Natural killer cell treated with Interleukin-12 subunit alpha and Interleukin-12 subunit beta and Interleukin-15 and Interleukin-18, amount 100 ng/mL, for 72 hours (primary cell): Measurements from ENCODE around the gene GUCA2B. TPM values are rescaled to one million over a fixed set of nuclear protein-coding genes. Genes with fewer than 3 reads are reported as not detected.

Experiments used
- ATAC-seq, 2 donors: fragments of 150-1000 bp; cut with Tn5 transposase in 1 of 2; sonication (Bioruptor Pico), chemical (Tn5 transposase) in 1 of 2; 2 replicates each; pipeline ENCODE4 v1.10.0; 2021
- DNase-seq: peaks from one replicate; pipeline ENCODE4 v3.0.0; 2022; ENCODE audit warnings: low spot score
- H3K27ac Mint-ChIP-seq, 2 donors: 1 replicate in 1 of 2; 2 replicates in 1 of 2; pipeline ENCODE4 v1.8.0; 2022; ENCODE audit warnings: mixed read lengths in 2 of 2, mild to moderate bottlenecking in 1 of 2, moderate library complexity in 1 of 2
- H3K27me3 Mint-ChIP-seq, 2 donors: 1 replicate in 1 of 2; 2 replicates in 1 of 2; pipeline ENCODE4 v1.8.0; 2022; ENCODE audit warnings: mixed read lengths in 2 of 2
- H3K36me3 Mint-ChIP-seq: one replicate; pipeline ENCODE4 v1.8.0; 2022; ENCODE audit warnings: mixed read lengths
- H3K4me1 Mint-ChIP-seq, 2 donors: 1 replicate in 1 of 2; 2 replicates in 1 of 2; pipeline ENCODE4 v1.8.0; 2022; ENCODE audit warnings: low read depth in 2 of 2, mixed read lengths in 2 of 2, mild to moderate bottlenecking in 1 of 2
- H3K4me3 Mint-ChIP-seq: one replicate; pipeline ENCODE4 v1.8.0; 2022; ENCODE audit warnings: mixed read lengths
- H3K9me3 Mint-ChIP-seq: 2 replicates; pipeline ENCODE4 v1.8.0; 2022; ENCODE audit warnings: mixed read lengths
- total RNA-seq, 2 donors: library from RNA; stranded (reverse); gene quantifications; one replicate each; pipeline ENCODE4 v1.2.3, GENCODE V29; 2022

The GUCA2B gene
- total RNA-seq, 2 donors from 2014 or later = not detected

DNA sequence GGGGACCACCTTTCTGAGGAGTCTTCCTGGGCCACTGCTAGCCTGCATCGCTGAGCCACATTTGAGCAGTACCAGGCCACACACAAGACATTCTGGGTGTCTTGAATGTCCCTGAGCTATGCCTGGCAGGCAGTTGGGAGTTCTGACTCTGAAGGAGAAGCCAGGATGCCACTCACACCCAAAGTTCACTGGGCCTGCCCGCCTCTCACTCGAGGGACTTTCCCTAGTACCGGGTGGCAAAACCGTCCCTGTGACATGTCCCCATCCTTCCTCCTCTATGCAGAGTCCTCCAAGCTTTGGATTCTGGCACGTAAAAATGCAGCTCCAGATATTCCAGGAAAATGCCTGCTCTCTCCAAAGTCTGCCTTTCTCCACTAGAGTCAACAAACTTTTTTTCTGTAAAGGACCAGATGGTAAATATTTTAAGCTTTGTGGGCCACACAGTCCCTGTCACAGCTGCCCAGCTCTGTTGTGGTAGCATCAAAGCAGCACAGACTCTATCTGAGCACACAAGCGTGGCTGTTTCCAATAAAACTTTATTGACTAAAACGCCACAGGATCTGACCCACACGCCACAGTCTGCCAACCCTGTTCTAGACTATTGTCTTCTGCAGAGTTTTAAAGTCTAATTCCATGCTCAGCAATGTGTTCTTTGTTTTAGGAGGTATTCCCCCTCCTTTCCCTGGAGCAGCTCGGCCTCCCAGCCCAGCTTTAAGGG lies 19.2 kb upstream of the GUCA2B start:
- Mint-ChIP-seq H3K27me3 (peaks cover 5 to 13% of the 10 kb centered on the region in 2 donors), H3K36me3 (no peaks in the 10 kb centered on the region), H3K27ac (no peak overlapping the region), H3K9me3 (no peaks in the 10 kb centered on the region), H3K4me3 (no peak overlapping the region), H3K4me1 (no peaks in the 10 kb centered on the region)
- ATAC-seq (no peak), DNase-seq (no peak)

DNA sequence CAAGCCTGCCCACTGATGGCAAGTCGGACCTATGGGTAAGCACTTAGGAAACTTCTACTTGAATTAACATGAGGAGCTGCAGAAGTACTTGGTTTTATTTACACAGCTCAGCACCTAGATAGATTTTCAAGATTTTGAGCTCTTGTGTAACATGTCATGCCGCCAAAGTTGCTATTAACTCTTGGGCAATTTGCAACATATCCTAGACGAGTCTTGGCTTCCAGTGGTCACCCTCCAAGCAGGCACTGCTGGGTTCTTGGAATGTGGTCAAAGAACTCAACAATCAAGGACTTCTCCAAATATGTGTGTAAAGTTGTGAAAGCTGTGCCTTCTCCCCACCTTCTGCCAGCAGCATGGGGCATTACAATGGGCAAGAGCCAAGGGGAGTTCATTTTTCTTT lies 17.8 kb upstream of the GUCA2B start:
- no peaks in the 10 kb centered on the region for H3K9me3 Mint-ChIP-seq
- ATAC-seq = no peak
- H3K4me3 Mint-ChIP-seq = no peak overlapping the region
- no peak for DNase-seq
- no peaks in the 10 kb centered on the region for H3K36me3 Mint-ChIP-seq
- H3K27ac Mint-ChIP-seq = no peak overlapping the region
- no peaks in the 10 kb centered on the region for H3K4me1 Mint-ChIP-seq
- peaks cover 0 to 7% of the 10 kb centered on the region in 2 donors for H3K27me3 Mint-ChIP-seq

GRCh38 chr1:42136466-42136865 lies 16.7 kb upstream of the GUCA2B start:
- H3K4me1 Mint-ChIP-seq = no peaks in the 10 kb centered on the region
- no peaks in the 10 kb centered on the region for H3K9me3 Mint-ChIP-seq
- no peak for ATAC-seq
- no peak for DNase-seq
- no peak overlapping the region for H3K4me3 Mint-ChIP-seq
- H3K27ac Mint-ChIP-seq = peak overlapping the region in 1 of 2 donors; percentile 23
- H3K36me3 Mint-ChIP-seq = no peaks in the 10 kb centered on the region
- peaks cover 3 to 12% of the 10 kb centered on the region in 2 donors for H3K27me3 Mint-ChIP-seq

DNA sequence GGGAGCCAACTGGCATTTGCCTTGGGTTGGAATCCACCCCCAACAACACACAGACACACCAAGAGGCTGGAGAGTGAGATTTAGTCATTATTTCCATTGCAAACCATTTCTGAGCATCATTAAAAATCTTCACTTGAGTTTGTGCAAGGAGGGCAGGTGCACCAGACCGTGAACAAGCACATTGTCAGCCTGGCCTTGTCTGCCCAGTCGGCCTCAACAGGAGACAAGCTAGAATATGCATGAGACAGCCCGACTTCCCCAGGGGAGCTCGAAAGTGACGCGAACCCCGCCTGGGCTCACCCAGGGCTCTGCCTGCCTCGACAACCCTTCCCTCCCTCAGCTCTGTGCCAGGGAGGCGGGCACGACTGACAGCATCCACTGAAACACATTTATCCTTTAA lies 15.4 kb upstream of the GUCA2B start:
- H3K4me1 Mint-ChIP-seq = no peaks in the 10 kb centered on the region
- H3K9me3 Mint-ChIP-seq = no peaks in the 10 kb centered on the region
- no peak for ATAC-seq
- H3K36me3 Mint-ChIP-seq = no peaks in the 10 kb centered on the region
- no peak overlapping the region for H3K4me3 Mint-ChIP-seq
- H3K27me3 Mint-ChIP-seq = peaks cover 3 to 12% of the 10 kb centered on the region in 2 donors
- DNase-seq = no peak
- no peak overlapping the region for H3K27ac Mint-ChIP-seq

- Mint-ChIP-seq H3K36me3 (no peaks in the 10 kb centered on the region), H3K4me3 (no peak overlapping the region), H3K4me1 (peaks cover 6% of the 10 kb centered on the region in 2 donors), H3K9me3 (no peaks in the 10 kb centered on the region), H3K27me3 (peaks cover 3 to 12% of the 10 kb centered on the region in 2 donors), H3K27ac (peak overlapping the region in 1 of 2 donors; percentile 57)
- ATAC-seq (no peak), DNase-seq (no peak)
Observed at GRCh38 chr1:42138586-42138985, 14.6 kb upstream of the GUCA2B start.

- peaks cover 6 to 7% of the 10 kb centered on the region in 2 donors for H3K4me1 Mint-ChIP-seq
- no peaks in the 10 kb centered on the region for H3K9me3 Mint-ChIP-seq
- DNase-seq (no peak), ATAC-seq (no peak)
- peaks cover 3 to 12% of the 10 kb centered on the region in 2 donors for H3K27me3 Mint-ChIP-seq
- no peak overlapping the region for H3K4me3 Mint-ChIP-seq
- H3K27ac Mint-ChIP-seq = no peak overlapping the region
- no peaks in the 10 kb centered on the region for H3K36me3 Mint-ChIP-seq
Observed at GRCh38 chr1:42139444-42139843, 13.8 kb upstream of the GUCA2B start.

GRCh38 chr1:42140191-42140590 lies 13.0 kb upstream of the GUCA2B start:
- H3K4me1 Mint-ChIP-seq = peaks cover 6 to 9% of the 10 kb centered on the region in 2 donors
- no peak overlapping the region for H3K27ac Mint-ChIP-seq
- H3K9me3 Mint-ChIP-seq = no peaks in the 10 kb centered on the region
- ATAC-seq (no peak), DNase-seq (no peak)
- H3K36me3 Mint-ChIP-seq = no peaks in the 10 kb centered on the region
- no peak overlapping the region for H3K4me3 Mint-ChIP-seq
- H3K27me3 Mint-ChIP-seq = peaks cover 3 to 12% of the 10 kb centered on the region in 2 donors

DNA sequence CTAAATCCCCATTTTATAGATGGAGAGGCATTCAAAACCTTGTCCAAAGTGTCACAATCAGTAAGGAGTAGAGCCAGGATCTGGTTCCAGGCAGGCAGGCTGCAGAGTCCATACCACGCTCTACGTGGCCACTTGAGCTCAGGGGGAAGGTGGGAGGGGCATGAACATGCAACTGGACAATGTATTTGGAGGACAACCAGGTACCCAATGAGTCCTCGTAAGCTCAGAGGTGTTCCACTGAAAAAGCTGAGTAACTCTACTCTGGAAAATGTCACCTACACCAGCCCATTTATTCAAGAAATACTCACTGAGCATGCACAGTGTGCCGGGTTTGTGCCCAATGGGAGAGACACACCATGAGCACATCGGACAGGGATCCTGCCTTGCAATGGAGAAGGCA lies 11.2 kb upstream of the GUCA2B start:
- ATAC-seq = no peak
- peaks cover 6 to 12% of the 10 kb centered on the region in 2 donors for H3K4me1 Mint-ChIP-seq
- no peak for DNase-seq
- H3K36me3 Mint-ChIP-seq = no peaks in the 10 kb centered on the region
- no peak overlapping the region for H3K4me3 Mint-ChIP-seq
- peaks cover 3 to 6% of the 10 kb centered on the region in 2 donors for H3K27me3 Mint-ChIP-seq
- no peaks in the 10 kb centered on the region for H3K9me3 Mint-ChIP-seq
- peak overlapping the region in 1 of 2 donors; percentile 3 for H3K27ac Mint-ChIP-seq

GRCh38 chr1:42142894-42143675 lies 10.1 kb upstream of the GUCA2B start:
- Mint-ChIP-seq H3K27me3 (peaks cover 3 to 5% of the 10 kb centered on the region in 2 donors), H3K9me3 (no peaks in the 10 kb centered on the region), H3K36me3 (no peaks in the 10 kb centered on the region), H3K4me3 (no peak overlapping the region), H3K4me1 (peaks cover 6 to 12% of the 10 kb centered on the region in 2 donors), H3K27ac (no peak overlapping the region)
- DNase-seq = no peak
- no peak for ATAC-seq

GRCh38 chr1:42143896-42144710 lies 9.1 kb upstream of the GUCA2B start:
- peaks cover 6 to 12% of the 10 kb centered on the region in 2 donors for H3K4me1 Mint-ChIP-seq
- no peak for ATAC-seq
- peaks cover 3 to 5% of the 10 kb centered on the region in 2 donors for H3K27me3 Mint-ChIP-seq
- H3K4me3 Mint-ChIP-seq = no peak overlapping the region
- no peak overlapping the region for H3K27ac Mint-ChIP-seq
- no peaks in the 10 kb centered on the region for H3K9me3 Mint-ChIP-seq
- H3K36me3 Mint-ChIP-seq = no peaks in the 10 kb centered on the region
- DNase-seq = no peak

DNA sequence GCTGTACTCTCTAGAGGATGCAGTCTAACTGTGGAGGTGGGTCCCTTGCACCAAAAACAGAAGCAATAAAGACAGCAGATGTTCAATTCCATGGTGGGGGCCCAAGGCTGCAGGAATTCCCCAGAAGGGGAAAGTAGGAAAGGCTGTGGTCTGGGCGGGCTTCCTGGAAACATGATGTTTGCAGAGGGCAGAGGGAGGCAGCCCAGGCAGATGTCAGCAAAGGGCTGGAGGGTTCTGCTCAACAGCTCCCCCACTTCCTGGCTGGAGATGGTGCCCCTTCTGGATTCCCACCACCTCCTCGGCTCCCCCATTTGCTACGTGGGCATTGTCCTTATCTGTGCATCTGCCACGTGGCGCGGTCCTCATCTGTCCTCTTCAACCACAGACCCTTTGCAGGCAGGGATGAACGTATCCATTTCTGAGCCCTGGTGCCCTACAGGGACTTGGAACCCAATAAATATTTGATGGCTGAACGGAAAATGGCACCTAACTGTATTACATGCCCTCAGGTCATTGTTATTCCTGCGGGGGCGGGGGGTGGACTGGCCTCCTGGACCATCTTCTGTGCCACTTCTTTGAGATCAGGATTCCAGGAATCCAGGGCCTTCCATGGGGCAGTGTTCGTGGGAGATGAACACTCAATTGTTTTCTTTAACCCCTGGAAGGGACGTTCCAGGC lies 8.4 kb upstream of the GUCA2B start:
- peaks cover 3 to 5% of the 10 kb centered on the region in 2 donors for H3K27me3 Mint-ChIP-seq
- no peak for ATAC-seq
- H3K4me3 Mint-ChIP-seq = no peak overlapping the region
- H3K36me3 Mint-ChIP-seq = no peaks in the 10 kb centered on the region
- no peaks in the 10 kb centered on the region for H3K9me3 Mint-ChIP-seq
- H3K4me1 Mint-ChIP-seq = peaks cover 6 to 12% of the 10 kb centered on the region in 2 donors
- no peak overlapping the region for H3K27ac Mint-ChIP-seq
- DNase-seq = no peak

DNA sequence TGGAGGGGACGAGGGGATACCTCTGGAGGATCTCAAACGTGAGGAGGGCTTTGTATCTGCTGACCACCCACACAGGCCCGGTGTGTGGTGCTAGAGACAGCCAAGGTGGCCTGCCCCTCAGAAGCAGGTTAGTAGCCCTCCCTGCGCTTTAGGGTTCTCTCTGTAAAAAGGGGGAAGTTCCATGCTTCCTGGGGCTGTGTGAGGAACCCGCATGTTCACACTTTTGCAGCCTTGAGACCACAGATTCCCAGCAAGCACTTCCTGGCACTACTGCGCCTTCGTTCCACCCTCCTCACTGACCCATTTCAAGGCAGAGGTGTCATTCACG lies 7.9 kb upstream of the GUCA2B start:
- H3K27ac Mint-ChIP-seq = no peak overlapping the region
- no peaks in the 10 kb centered on the region for H3K9me3 Mint-ChIP-seq
- ATAC-seq (peak in 1 of 2 donors; percentile 63), DNase-seq (no peak)
- peaks cover 8 to 10% of the 10 kb centered on the region in 2 donors for H3K27me3 Mint-ChIP-seq
- no peaks in the 10 kb centered on the region for H3K36me3 Mint-ChIP-seq
- H3K4me1 Mint-ChIP-seq = peaks cover 6 to 12% of the 10 kb centered on the region in 2 donors
- no peak overlapping the region for H3K4me3 Mint-ChIP-seq
